MCF 10A (cell line): ENCODE data around the gene CEMIP. TPM values are rescaled to one million over a fixed set of nuclear protein-coding genes. Genes with fewer than 3 reads are reported as not detected.

Experiments used
- BruUV-seq: library from RNA; stranded (reverse); fragments of 400-500 nt; replicated peaks from 2 replicates; lab custom pipeline; 2021; lab: Mats Ljungman, UMichigan
- CTCF ChIA-PET: fragments of 300-600 bp; sonication (Branson Sonifier 250); formaldehyde crosslinking; extraction: SDS; loops from one replicate; lab custom pipeline; 2021; ENCODE audit warnings: antibody characterized with exemption, inconsistent platforms; lab: Yijun Ruan, JAX
- POLR2A ChIA-PET: fragments of 300-600, 350-650 bp; sonication (Branson Sonifier 250); formaldehyde crosslinking; extraction: SDS; loops from one replicate; lab custom pipeline; 2020; ENCODE audit warnings: antibody characterized with exemption, inconsistent platforms; lab: Yijun Ruan, JAX
- DNase-seq: peaks from one replicate; pipeline ENCODE4 v3.0.0-alpha.2; 2018; ENCODE audit not compliant: unreplicated experiment
- H3K27ac Mint-ChIP-seq: one replicate; pipeline ENCODE4 v1.8.0; 2022; ENCODE audit warnings: mild to moderate bottlenecking, low read depth, mixed read lengths; ENCODE audit not compliant: unreplicated experiment
- H3K27me3 Mint-ChIP-seq: one replicate; pipeline ENCODE4 v1.8.0; 2022; ENCODE audit warnings: mixed read lengths; ENCODE audit not compliant: insufficient read depth, unreplicated experiment
- H3K36me3 Mint-ChIP-seq: one replicate; pipeline ENCODE4 v1.8.0; 2022; ENCODE audit warnings: mild to moderate bottlenecking, moderate library complexity, mixed read lengths; ENCODE audit not compliant: insufficient read depth, unreplicated experiment
- H3K4me1 Mint-ChIP-seq: one replicate; pipeline ENCODE4 v1.8.0; 2022; ENCODE audit warnings: mixed read lengths; ENCODE audit not compliant: insufficient read depth, unreplicated experiment
- H3K4me3 Mint-ChIP-seq: one replicate; pipeline ENCODE4 v1.8.0; 2022; ENCODE audit warnings: mild to moderate bottlenecking, moderate library complexity, mixed read lengths; ENCODE audit not compliant: unreplicated experiment
- H3K9me3 Mint-ChIP-seq: one replicate; pipeline ENCODE4 v1.8.0; 2022; ENCODE audit warnings: mixed read lengths; ENCODE audit not compliant: unreplicated experiment
- CTCF ChIP-seq: fragments of 200-600 bp; IDR thresholded peaks from one replicate; pipeline ENCODE4 v1.8.0; 2022; ENCODE audit warnings: antibody characterized with exemption, mild to moderate bottlenecking; ENCODE audit not compliant: unreplicated experiment
- intact Hi-C: fragments of 100-400 bp; cut with micrococcal nuclease; formaldehyde crosslinking; loops from 2 replicates; pipeline ENCODE4 v1.14.1; 2022
- total RNA-seq: library from RNA; stranded (reverse); gene quantifications from 2 replicates; pipeline ENCODE4 v1.2.3, GENCODE V29; 2022

The CEMIP gene
- total RNA-seq, 1 experiment from 2014 or later: 0.14 TPM

DNA sequence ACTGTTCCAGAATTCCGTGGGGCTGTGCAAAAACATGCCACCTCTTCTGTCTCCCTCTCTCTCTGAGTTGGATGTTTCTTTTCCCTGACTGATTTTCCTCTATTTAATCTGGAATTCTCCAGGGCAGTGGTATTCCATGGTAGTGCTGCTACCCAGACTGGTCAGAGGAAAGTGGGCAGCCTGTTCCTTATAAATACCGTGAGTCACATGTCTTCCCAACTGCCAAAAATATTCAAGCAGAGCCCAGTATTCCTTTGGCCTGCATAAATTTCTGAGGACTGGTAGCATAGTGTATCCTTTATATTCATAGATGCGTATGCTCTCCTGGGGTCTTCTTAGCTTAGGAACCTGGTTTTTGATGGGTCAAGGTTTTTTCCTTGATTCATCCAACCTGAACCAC lies 40.9 kb downstream of the CEMIP start:
- no peaks in the 10 kb centered on the region for H3K27me3 Mint-ChIP-seq
- POLR2A ChIA-PET: no interaction called here
- H3K4me1 Mint-ChIP-seq: no peaks in the 10 kb centered on the region
- no peak for DNase-seq
- H3K9me3 Mint-ChIP-seq: no peaks in the 10 kb centered on the region
- BruUV-seq: no TSS peak
- H3K4me3 Mint-ChIP-seq: no peak overlapping the region
- TF ChIP-seq CTCF: no peak
- intact Hi-C loops: no loop called here
- CTCF ChIA-PET: interaction anchor here (0.6 to 1.6 kb wide), 3 partner anchors 28 to 1148 kb away, joined by 3 read pairs; no protein-coding TSS in a partner anchor
- no peaks in the 10 kb centered on the region for H3K36me3 Mint-ChIP-seq
- H3K27ac Mint-ChIP-seq: no peak overlapping the region

- ChIA-PET POLR2A (no interaction called here), CTCF (interaction anchor here (1.1 kb wide), 1 partner anchor 43 kb away, joined by 3 read pairs; the partner anchor contains the start of gene CEMIP)
- no TSS peak for BruUV-seq
These were observed 43.1 kb downstream of the CEMIP start for GRCh38 chr15:80822256-80822655.

GRCh38 chr15:80822676-80823075 lies 43.5 kb downstream of the CEMIP start:
- intact Hi-C loops: no loop called here
- POLR2A ChIA-PET: no interaction called here
- H3K27me3 Mint-ChIP-seq: no peaks in the 10 kb centered on the region
- no peaks in the 10 kb centered on the region for H3K36me3 Mint-ChIP-seq
- no peaks in the 10 kb centered on the region for H3K4me1 Mint-ChIP-seq
- H3K4me3 Mint-ChIP-seq: no peak overlapping the region
- no peaks in the 10 kb centered on the region for H3K9me3 Mint-ChIP-seq
- no TSS peak for BruUV-seq
- no peak for TF ChIP-seq CTCF
- CTCF ChIA-PET: interaction anchor here (0.9 to 1.1 kb wide), 2 partner anchors 43 to 255 kb away, joined by 3 read pairs; partner anchors contain the start of gene CEMIP
- DNase-seq: no peak
- no peak overlapping the region for H3K27ac Mint-ChIP-seq

More at GRCh38 chr15:80822256-80822655, 43.1 kb downstream of the CEMIP start:
- no peaks in the 10 kb centered on the region for H3K9me3 Mint-ChIP-seq
- H3K27ac Mint-ChIP-seq: no peak overlapping the region
- H3K36me3 Mint-ChIP-seq: no peaks in the 10 kb centered on the region
- no peak for DNase-seq
- no peak overlapping the region for H3K4me3 Mint-ChIP-seq
- intact Hi-C loops: no loop called here
- no peaks in the 10 kb centered on the region for H3K27me3 Mint-ChIP-seq
- no peak for TF ChIP-seq CTCF
- no peaks in the 10 kb centered on the region for H3K4me1 Mint-ChIP-seq

GRCh38 chr15:80823120-80823519 lies 44.0 kb downstream of the CEMIP start:
- no peak for DNase-seq
- CTCF ChIA-PET: interaction anchor here (0.9 to 1.1 kb wide), 2 partner anchors 44 to 255 kb away, joined by 3 read pairs; partner anchors contain the start of gene CEMIP
- Mint-ChIP-seq H3K9me3 (no peaks in the 10 kb centered on the region), H3K27me3 (no peaks in the 10 kb centered on the region), H3K4me3 (no peak overlapping the region), H3K4me1 (no peaks in the 10 kb centered on the region), H3K36me3 (no peaks in the 10 kb centered on the region), H3K27ac (no peak overlapping the region)
- POLR2A ChIA-PET: no interaction called here
- intact Hi-C loops: no loop called here
- BruUV-seq: no TSS peak
- TF ChIP-seq CTCF: no peak
